ENCODE measurements around the gene ITGAV.

The ITGAV gene

DNA sequence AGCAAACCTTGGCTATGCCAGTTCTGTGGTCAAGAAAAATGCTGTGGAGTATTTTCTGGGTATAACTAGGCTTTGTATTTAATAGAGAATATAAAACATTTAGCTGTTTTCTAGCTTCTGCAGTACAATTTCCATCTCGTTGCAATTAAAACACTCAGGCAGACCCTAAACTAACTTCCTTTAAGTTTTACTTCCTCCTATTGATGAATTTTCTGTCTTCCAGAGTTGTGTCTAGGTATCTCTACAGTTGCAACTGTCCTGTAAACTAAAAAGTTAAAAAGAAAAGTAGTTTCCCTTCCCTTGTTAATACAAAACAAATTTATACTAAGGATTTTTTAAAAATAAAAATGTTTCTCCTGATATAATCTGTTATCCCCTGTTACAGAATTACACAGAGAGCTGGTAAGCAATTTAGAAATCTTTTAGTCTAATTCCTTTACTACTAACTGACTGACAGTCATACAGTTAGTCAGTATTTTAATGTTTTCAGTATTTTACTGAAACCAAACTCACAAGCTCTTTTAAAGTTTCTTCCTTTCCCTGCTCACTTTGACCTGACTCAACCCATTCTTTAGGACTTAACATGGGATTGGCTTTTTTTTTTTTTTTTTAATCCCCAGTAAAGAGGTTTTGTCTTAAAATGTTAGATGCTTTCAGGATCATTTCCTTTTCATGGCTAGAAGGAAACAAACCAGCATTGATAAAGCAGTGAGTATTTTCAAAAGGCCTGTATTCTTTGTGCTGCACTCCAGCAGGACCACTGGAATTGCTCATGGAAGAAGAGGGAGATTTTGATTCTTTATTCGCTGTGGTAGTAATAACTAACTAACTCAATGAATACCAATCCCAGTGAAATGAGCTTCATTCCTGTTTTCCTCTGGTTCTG lies 22.9 kb downstream of the ITGAV start:
- DNase-seq (ENCODE audit: low read depth in 2 of 2): no peak

GRCh38 chr2:186614373-186614772 lies 24.5 kb downstream of the ITGAV start:
- no peak for DNase-seq (ENCODE audit: low read depth in 2 of 2)

GRCh38 chr2:186617148-186617547 lies 27.3 kb downstream of the ITGAV start:
- DNase-seq (ENCODE audit: low read depth in 2 of 2): no peak

DNA sequence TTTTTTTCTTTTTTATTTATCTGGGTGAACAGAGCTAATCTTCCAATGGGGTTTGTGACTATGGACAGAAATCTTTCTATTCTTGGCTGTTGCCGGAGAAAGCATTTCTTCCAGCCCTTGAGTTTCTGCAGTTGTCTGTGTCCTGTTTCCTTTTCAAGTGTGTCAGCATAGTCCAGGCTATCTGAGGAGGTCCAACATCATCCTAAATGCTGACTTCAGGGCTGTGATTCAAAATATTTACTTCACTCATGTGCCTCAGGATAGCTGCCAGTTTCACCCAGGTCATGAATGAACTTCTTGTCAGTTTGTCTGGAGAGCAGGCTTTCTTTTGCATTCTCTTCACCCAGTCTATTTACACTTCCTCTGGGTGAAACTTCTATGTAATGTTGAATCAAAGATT lies 27.9 kb downstream of the ITGAV start:
- no peak for DNase-seq (ENCODE audit: low read depth in 2 of 2)

GRCh38 chr2:186618696-186619095 lies 28.8 kb downstream of the ITGAV start:
- no peak for DNase-seq (ENCODE audit: low read depth in 2 of 2)

DNA sequence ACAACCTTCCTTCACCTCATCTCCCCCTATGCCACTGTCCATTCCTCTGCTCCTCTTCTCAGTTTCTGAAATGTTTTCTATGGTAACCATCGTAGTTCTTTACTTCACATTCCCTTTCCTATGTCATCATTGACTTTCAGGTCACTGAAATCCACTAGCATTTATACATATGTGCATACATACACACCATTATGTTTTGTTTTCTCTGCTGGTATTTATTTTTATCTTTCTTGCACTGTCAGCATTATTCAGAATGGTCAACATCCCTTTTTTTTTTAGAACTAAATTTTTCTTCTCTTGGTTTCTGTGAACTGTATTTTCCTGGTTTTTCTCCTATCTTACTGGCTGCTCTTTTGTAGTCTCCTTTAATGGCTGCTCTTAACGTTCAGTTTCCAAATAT lies 33.2 kb downstream of the ITGAV start:
- DNase-seq (ENCODE audit: low read depth in 2 of 2): no peak

GRCh38 chr2:186624276-186624675 lies 34.4 kb downstream of the ITGAV start:
- no peak for DNase-seq (ENCODE audit: low read depth in 2 of 2)

GRCh38 chr2:186629250-186629996 lies 39.6 kb downstream of the ITGAV start:
- peak; percentile 13 to 23 for DNase-seq (ENCODE audit: low read depth in 2 of 2)

DNA sequence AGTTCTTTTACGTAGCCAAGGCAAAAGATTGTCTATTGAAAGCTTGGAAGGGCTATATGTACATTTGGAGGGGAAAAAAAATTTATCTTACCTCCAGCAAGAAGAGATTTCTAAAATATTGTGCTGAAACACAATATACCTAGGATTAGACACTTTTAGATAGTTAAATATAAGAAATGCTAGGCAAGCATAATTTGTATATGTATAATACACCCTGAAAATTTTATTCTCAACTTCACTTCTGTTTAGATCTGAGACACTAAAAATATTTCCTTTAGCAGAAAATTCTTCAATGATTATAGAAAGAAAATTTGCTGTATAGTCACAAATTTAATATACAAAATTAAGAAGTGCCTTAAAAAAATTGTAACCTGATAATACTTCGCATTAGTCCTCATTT lies 42.6 kb downstream of the ITGAV start:
- no peak for DNase-seq (ENCODE audit: low read depth in 2 of 2)

DNA sequence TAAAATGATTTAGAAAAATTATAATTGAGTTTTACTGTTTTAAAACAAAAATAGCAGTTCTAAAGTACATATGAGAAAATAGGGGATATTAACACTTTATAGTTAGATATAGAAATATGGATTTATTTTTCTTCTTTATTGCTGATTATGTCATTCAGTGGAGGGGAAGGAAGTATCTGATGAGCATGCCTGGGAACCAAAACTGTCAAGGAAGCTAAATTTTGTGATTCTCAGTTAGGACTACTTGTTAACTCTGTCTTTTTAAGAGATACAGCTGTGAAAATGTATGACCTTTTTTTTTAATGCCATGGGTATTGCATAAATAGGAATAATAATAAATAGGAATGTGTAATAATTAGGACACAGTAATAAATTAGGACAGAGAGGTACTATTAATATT lies 44.8 kb downstream of the ITGAV start:
- DNase-seq (ENCODE audit: low read depth in 2 of 2): no peak

DNA sequence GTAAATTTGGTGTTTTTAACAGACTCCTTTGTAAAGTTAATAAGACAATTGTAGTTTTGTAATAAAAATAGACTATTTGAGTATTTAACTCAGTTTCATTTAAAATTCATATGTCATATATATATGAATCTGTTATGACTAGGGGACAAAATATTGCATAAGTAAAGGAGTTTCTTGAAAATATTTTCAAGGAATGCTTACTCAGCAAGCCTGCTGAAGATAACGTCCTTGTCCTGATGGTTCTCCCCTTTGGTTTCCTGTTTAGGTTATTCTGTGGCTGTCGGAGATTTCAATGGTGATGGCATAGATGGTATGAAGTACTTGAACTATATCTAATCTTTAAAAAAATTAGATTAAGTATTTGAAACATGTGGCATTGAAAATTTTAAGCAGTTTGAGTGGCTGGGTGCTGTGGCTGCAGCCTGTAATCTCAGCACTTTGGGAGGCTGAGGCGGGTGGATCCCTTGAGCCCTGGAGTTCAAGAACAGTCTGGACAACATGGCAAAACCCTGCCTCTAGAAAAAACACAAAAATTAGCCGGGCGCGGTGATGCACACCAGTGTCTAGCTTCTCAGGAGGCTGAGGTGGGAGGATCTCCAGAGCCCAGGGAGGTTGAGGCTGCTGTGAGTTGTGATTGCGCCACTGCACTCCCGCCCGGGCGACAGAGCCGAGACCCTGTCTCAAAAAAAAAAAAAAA lies 47.1 kb downstream of the ITGAV start:
- no peak for DNase-seq (ENCODE audit: low read depth in 2 of 2)

DNA sequence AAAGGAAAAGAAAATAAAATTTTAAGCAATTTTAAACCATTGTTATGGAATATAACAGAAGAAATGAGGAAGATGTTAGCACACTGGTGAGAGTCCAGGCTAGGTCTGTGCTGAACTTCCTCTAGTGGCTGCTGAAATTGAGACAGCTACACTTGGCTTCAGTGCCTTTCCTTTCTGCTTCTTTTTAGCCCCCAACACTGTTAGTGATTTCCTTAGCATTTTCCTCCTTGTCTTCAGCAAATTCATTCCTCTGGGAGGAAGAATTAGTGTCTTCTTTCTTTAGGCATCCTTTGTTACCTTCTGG lies 47.6 kb downstream of the ITGAV start:
- no peak for DNase-seq (ENCODE audit: low read depth in 2 of 2)

DNA sequence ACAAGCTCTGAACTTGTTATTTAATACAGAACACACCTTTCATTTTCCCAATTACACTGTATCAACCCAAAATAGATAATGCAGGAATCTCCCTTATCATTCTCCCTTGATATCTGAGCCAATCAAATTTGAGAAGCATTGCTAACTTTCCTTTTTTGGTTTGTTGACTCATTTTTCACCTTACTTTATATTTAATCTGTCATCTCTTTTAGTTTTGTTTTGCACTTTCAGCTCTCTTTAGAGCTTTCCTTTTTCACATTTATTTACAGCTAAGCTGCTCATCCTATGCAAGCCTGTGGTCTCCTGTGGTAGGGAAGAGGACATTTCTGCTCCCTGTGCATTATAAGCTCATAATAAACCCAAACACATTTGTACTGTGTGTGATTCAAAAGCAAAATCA lies 50.1 kb downstream of the ITGAV start:
- no peak for DNase-seq (ENCODE audit: low read depth in 2 of 2)

DNA sequence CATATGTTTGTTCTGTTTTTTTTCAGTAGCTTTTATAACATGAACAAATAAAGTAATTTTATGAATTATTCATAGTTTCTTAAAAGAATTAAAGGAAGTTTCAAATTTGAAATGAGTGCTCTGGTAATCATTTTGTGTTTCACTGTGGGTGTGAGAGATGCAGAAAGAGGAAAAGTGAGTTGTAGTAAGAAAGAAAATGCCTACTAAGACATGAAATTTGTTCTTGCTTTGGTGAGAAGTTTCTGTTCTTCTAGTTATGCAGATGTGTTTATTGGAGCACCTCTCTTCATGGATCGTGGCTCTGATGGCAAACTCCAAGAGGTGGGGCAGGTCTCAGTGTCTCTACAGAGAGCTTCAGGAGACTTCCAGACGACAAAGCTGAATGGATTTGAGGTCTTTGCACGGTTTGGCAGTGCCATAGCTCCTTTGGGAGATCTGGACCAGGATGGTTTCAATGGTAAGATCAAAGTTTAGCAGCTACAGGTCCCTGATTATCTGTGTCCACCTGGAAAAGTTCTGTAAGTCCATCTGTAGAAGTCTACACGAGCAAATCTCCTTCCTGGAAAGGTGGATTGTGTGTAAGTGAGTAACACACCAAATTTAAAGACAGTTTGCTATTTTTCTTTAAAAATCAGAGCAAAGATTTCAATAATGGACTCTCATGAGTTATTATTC lies 51.4 kb downstream of the ITGAV start:
- DNase-seq (ENCODE audit: low read depth in 2 of 2): no peak

DNA sequence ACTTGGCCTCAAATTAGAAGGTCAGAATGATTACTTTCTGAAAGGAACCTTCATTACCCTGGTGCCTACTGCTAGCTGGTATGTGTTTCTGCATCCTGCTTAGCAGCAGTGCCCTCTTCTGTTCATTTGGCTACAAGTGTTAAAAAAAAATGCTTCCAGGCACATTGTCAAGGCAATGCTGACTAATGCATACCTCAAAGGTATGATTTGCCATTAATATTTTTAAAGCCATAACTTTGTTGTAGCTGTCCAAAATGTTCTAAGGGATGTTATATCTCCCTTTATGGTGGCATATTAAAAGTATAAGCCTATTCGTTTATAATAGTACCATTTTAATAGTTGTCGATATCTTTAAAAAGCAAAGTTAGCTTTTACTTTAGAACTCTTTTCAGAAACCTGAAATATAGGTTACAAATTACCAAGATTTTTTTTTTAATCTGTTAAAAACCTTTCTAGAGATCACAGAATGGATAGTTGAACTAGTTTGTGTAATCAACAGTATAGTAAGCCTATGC lies 52.0 kb downstream of the ITGAV start:
- peak; percentile 26 to 33 for DNase-seq (ENCODE audit: low read depth in 2 of 2)

- no peak for DNase-seq (ENCODE audit: low read depth in 2 of 2)
These were observed 54.9 kb downstream of the ITGAV start for GRCh38 chr2:186644791-186645190.

DNA sequence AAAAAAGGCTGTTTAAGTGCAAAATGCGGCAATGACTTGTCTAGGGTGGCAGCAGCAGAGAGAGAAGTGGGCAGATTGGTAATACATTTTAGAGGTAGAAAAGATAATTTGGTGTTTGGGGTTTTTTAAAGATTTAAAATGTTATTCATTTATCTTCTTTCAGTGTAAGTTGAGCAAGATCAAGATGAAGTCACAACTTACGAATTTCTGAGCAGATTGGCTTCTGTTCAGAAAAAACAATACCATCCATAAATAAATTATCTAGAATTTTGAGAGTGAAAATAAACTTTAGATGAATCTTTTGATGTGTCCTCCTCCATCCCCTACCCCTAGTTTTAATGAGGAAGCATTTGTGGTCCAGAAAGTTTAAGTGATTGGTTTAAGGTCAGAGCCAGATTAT lies 56.1 kb downstream of the ITGAV start:
- DNase-seq (ENCODE audit: low read depth in 2 of 2): no peak

- DNase-seq (ENCODE audit: low read depth in 2 of 2): no peak
These were observed 58.3 kb downstream of the ITGAV start for GRCh38 chr2:186648130-186648529.

DNA sequence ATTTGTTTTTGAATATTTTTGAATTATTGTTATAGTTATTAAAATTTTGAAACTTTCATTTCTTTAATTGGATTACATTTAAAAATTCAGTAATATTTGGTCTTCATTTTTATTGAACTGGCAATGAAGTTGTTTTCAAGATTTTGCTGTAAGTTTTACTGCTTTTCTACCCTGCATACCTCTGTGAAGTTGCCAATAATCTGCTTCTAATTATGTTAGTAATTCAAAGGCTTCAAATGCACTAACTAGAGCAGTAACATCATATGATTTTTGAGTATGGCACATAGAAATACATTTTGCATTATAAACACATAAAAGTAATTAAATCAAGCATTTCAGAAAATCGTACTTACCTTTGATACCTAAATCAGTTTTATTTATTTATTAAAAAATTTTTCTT lies 63.7 kb downstream of the ITGAV start:
- DNase-seq (ENCODE audit: low read depth in 2 of 2): no peak

DNA sequence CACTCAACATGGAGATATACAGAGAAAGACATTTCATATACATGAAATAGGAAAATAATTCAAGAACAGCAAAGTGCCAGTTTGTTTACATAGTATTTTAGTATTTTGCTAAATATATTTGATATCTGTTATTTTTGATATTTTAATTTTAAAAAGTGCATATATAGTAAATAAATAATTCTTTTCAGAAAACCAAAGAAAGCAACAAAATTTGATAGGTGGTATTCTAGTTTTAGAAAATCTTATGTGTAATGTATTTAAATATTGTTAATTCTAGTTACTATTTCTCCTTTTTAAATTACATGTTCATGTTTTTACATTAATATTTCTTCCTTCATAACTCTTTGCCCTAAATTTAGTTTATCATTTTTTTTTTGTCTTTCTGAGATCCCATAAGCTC lies 69.5 kb downstream of the ITGAV start:
- DNase-seq (ENCODE audit: low read depth in 2 of 2): no peak

DNA sequence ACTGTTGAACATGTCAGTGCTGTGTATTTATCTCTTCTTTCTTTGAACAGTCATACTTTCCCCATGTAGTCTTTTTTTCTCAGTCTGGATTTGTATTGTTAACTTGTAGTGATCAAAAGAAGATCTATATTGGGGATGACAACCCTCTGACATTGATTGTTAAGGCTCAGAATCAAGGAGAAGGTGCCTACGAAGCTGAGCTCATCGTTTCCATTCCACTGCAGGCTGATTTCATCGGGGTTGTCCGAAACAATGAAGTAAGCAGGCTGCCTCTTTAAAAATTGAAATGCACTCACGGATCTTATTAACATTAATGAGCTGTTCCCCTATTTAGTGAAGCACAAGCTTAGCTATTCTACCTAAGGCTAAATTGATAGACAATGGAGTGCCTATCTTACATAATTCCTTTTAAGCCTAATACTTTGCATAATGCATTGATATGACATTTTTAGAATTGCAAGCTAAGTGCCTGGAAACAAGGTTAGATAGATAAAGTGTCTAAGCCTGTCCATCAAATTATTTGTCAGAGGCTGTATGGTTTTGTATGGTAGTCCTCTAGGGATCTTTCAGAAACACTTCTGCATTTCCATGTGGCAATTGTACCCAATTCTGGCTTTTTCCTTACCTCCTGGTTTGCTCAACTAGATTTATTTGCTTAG lies 74.7 kb downstream of the ITGAV start:
- DNase-seq (ENCODE audit: low read depth in 2 of 2): no peak
